HepG2 (cell line): ENCODE data around the gene DDI2.

ENCODE experiments used
- CAMTA2 ChIP-seq: sonication (generic); formaldehyde crosslinking; IDR thresholded peaks from 2 replicates; pipeline ENCODE4 v1.4.0; 2020; ENCODE audit warnings: mild to moderate bottlenecking, missing genetic modification reagents, borderline replicate concordance
- MAZ ChIP-seq, 2 experiments: sonication (generic) in 1 of 2; formaldehyde crosslinking in 1 of 2; IDR thresholded peaks; 2 replicates each; pipeline versions ENCODE4 v1.5.0 to v1.6.1; 2012 to 2020; ENCODE audit warnings: low read depth in 2 of 2, mild to moderate bottlenecking in 2 of 2, borderline replicate concordance in 1 of 2, improper control_type of control experiment in 1 of 2, low read length in 1 of 2, missing genetic modification reagents in 1 of 2, moderate library complexity in 1 of 2
- NR2F2 ChIP-seq: IDR thresholded peaks from 2 replicates; pipeline ENCODE4 v1.6.1; 2012; ENCODE audit warnings: low read depth, inconsistent platforms, borderline replicate concordance
- POLR2AphosphoS2 ChIP-seq: IDR thresholded peaks from 2 replicates; pipeline ENCODE4 v1.6.1; 2011; ENCODE audit warnings: low read depth, low read length, improper control_type of control experiment
- TCF7 ChIP-seq: sonication (generic); IDR thresholded peaks from 2 replicates; pipeline ENCODE4 v1.6.1; 2016; ENCODE audit warnings: antibody characterized with exemption, low read depth
- U2AF1 ChIP-seq: fragments of 200-400 bp; formaldehyde crosslinking; optimal IDR thresholded peaks from 2 replicates; pipeline ENCODE3; 2017; ENCODE audit warnings: mild to moderate bottlenecking, low read depth, low read length
- ZFX ChIP-seq: sonication (generic); formaldehyde crosslinking; IDR thresholded peaks from 2 replicates; pipeline ENCODE4 v1.4.0; 2020; ENCODE audit warnings: mild to moderate bottlenecking, low read depth, missing genetic modification reagents, moderate library complexity
- ZNF350 ChIP-seq: sonication (generic); formaldehyde crosslinking; IDR thresholded peaks from 2 replicates; pipeline ENCODE4 v1.4.0; 2020; ENCODE audit warnings: mild to moderate bottlenecking, low read depth, missing genetic modification reagents, borderline replicate concordance
- TF ChIP-seq, protein P1 (sequence below): sonication (generic); formaldehyde crosslinking; IDR thresholded peaks from 2 replicates; pipeline ENCODE4 v1.4.0; 2020; ENCODE audit warnings: missing genetic modification reagents
- TF ChIP-seq, protein P2 (sequence below): sonication (generic); formaldehyde crosslinking; conservative IDR thresholded peaks from 2 replicates; pipeline ENCODE4 v1.8.0; 2022; ENCODE audit warnings: mild to moderate bottlenecking, moderate library complexity, missing genetic modification reagents

DNA sequence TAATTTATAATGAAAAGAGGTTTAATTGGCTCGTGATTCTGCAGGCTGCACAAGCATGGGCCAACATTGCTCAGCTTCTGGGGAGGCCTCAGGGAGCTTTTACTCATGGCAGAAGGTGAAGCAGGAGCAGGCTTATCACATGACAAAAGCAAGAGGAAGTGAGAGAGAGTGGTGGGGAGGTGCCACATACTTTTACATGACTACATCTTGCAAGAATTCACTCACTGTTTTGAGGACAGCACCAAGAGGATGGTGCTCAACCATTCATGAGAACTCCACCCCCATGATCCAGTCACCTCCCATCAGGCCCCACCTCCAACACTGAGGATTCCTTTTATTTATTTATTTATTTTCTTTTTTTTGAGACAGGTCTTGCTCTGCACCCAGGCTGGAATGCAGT lies 61.3 kb downstream of the DDI2 start:
- TF ChIP-seq NR2F2, result no peak
- TF ChIP-seq ZFX (CRISPR knock-in tag), result no peak
- TF ChIP-seq, protein P1, sequence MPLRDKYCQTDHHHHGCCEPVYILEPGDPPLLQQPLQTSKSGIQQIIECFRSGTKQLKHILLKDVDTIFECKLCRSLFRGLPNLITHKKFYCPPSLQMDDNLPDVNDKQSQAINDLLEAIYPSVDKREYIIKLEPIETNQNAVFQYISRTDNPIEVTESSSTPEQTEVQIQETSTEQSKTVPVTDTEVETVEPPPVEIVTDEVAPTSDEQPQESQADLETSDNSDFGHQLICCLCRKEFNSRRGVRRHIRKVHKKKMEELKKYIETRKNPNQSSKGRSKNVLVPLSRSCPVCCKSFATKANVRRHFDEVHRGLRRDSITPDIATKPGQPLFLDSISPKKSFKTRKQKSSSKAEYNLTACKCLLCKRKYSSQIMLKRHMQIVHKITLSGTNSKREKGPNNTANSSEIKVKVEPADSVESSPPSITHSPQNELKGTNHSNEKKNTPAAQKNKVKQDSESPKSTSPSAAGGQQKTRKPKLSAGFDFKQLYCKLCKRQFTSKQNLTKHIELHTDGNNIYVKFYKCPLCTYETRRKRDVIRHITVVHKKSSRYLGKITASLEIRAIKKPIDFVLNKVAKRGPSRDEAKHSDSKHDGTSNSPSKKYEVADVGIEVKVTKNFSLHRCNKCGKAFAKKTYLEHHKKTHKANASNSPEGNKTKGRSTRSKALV (CRISPR knock-in tag), result no peak
- TF ChIP-seq, protein P2, sequence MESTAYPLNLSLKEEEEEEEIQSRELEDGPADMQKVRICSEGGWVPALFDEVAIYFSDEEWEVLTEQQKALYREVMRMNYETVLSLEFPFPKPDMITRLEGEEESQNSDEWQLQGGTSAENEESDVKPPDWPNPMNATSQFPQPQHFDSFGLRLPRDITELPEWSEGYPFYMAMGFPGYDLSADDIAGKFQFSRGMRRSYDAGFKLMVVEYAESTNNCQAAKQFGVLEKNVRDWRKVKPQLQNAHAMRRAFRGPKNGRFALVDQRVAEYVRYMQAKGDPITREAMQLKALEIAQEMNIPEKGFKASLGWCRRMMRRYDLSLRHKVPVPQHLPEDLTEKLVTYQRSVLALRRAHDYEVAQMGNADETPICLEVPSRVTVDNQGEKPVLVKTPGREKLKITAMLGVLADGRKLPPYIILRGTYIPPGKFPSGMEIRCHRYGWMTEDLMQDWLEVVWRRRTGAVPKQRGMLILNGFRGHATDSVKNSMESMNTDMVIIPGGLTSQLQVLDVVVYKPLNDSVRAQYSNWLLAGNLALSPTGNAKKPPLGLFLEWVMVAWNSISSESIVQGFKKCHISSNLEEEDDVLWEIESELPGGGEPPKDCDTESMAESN, result no peak
- TF ChIP-seq CAMTA2 (CRISPR knock-in tag), result no peak
- TF ChIP-seq TCF7, result no peak
- no peak for TF ChIP-seq POLR2AphosphoS2
- no peak for TF ChIP-seq ZNF350 (CRISPR knock-in tag)
- TF ChIP-seq U2AF1, result no peak
- no peak for TF ChIP-seq MAZ (IDR thresholded peaks at IDR 0.05; ENCODE audit: borderline replicate concordance, low read depth, low read length)
- TF ChIP-seq MAZ (CRISPR knock-in tag; IDR thresholded peaks at IDR 0.05; ENCODE audit: low read depth), result no peak
